H1 (cell line): ENCODE results near the gene BRIX1. TPM values are rescaled to one million over a fixed set of nuclear protein-coding genes. Genes with fewer than 3 reads are reported as not detected.
"Not testable (repeated sequence)": the region's sequence is repeated elsewhere in the genome, so short reads cannot be mapped to it uniquely, and the experiment has no call there.

Experiments used
- CTCF ChIA-PET: fragments of 300-600 bp; sonication (Branson Sonifier 250); formaldehyde crosslinking; loops from one replicate; lab custom pipeline; 2021; ENCODE audit not compliant: partially characterized antibody; lab: Charles Lee
- POLR2A ChIA-PET: fragments of 300-600 bp; sonication (Branson Sonifier 250); formaldehyde crosslinking; loops from one replicate; lab custom pipeline; 2021; ENCODE audit warnings: inconsistent platforms; ENCODE audit not compliant: partially characterized antibody; lab: Charles Lee
- DNase-seq, 2 experiments: peaks; one replicate each; pipeline versions ENCODE4 v3.0.0 to v3.0.0-alpha.2; 2010 to 2022; ENCODE audit warnings: low spot score in 2 of 2, low read depth in 1 of 2, mixed read lengths in 1 of 2
- FAIRE-seq: peaks from 2 replicates; lab custom pipeline; 2011; peaks lifted over from hg19 to GRCh38; lab: Jason Lieb, UNC
- H2AFZ ChIP-seq: 2 replicates; pipeline ENCODE4 v1.8.1; 2012; ENCODE audit warnings: low read length, inconsistent platforms
- H2AK5ac ChIP-seq: 2 replicates; pipeline ENCODE4 v1.6.1; 2013; ENCODE audit warnings: low read depth, low read length
- H2BK120ac ChIP-seq: replicated peaks from 2 replicates; pipeline ENCODE3; 2013; ENCODE audit warnings: low read depth, low read length, inconsistent platforms
- H2BK12ac ChIP-seq: 2 replicates; pipeline ENCODE4 v1.6.1; 2013; ENCODE audit warnings: low read depth, low read length
- H2BK15ac ChIP-seq: 2 replicates; pipeline ENCODE4 v1.6.1; 2013; ENCODE audit warnings: low read length
- H2BK20ac ChIP-seq: 2 replicates; pipeline ENCODE4 v1.6.1; 2013; ENCODE audit warnings: low read length
- H2BK5ac ChIP-seq: 2 replicates; pipeline ENCODE4 v1.6.1; 2013; ENCODE audit warnings: low read depth, low read length
- H3K14ac ChIP-seq: 2 replicates; pipeline ENCODE4 v1.6.1; 2013; ENCODE audit warnings: inconsistent platforms; ENCODE audit not compliant: insufficient read length
- H3K18ac ChIP-seq: 2 replicates; pipeline ENCODE4 v1.6.1; 2013; ENCODE audit warnings: low read length; ENCODE audit errors: extremely low read depth
- H3K23ac ChIP-seq: 2 replicates; pipeline ENCODE4 v1.6.1; 2013; ENCODE audit warnings: inconsistent platforms; ENCODE audit not compliant: insufficient read length
- H3K23me2 ChIP-seq: 2 replicates; pipeline ENCODE4 v1.6.1; 2013; ENCODE audit warnings: low read depth, low read length
- H3K27ac ChIP-seq: 2 replicates; pipeline ENCODE4 v1.6.1; 2011; ENCODE audit warnings: low read depth, low read length, inconsistent platforms
- H3K27me3 ChIP-seq, 4 experiments: replicated peaks in 1 of 4; 1 replicate in 1 of 4; 2 replicates in 3 of 4; pipeline versions ENCODE4 v1.6.1 to v1.8.1; 2011 to 2013; ENCODE audit warnings: low read length in 3 of 4, mild to moderate bottlenecking in 3 of 4, inconsistent platforms in 2 of 4, mixed read lengths in 2 of 4, moderate library complexity in 1 of 4; ENCODE audit not compliant: control insufficient read depth in 3 of 4, insufficient read depth in 3 of 4; ENCODE audit errors: extremely low read depth in 1 of 4
- H3K36me3 ChIP-seq, 4 experiments: 2 replicates each; pipeline versions ENCODE4 v1.6.1 to v1.8.1; 2011 to 2013; ENCODE audit warnings: mild to moderate bottlenecking in 4 of 4, low read length in 3 of 4, moderate library complexity in 2 of 4, control low read depth in 1 of 4, inconsistent platforms in 1 of 4; ENCODE audit not compliant: insufficient read depth in 4 of 4, control insufficient read depth in 2 of 4
- H3K4ac ChIP-seq: replicated peaks from 2 replicates; pipeline ENCODE3; 2013; ENCODE audit warnings: low read length, low read depth, mixed read lengths, inconsistent platforms; ENCODE audit not compliant: insufficient read length
- H3K4me1 ChIP-seq, 4 experiments: replicated peaks in 1 of 4; 1 replicate in 1 of 4; 2 replicates in 3 of 4; pipeline versions ENCODE4 v1.6.1 to v1.8.1; 2011 to 2013; ENCODE audit warnings: low read length in 3 of 4, inconsistent platforms in 2 of 4, mixed read lengths in 1 of 4; ENCODE audit not compliant: insufficient read depth in 4 of 4, control insufficient read depth in 3 of 4
- H3K4me2 ChIP-seq, 2 experiments: 2 replicates each; pipeline versions ENCODE4 v1.6.1 to v1.8.1; 2011 to 2013; ENCODE audit warnings: low read depth in 2 of 2, low read length in 2 of 2, control low read depth in 1 of 2, inconsistent platforms in 1 of 2, mild to moderate bottlenecking in 1 of 2; ENCODE audit not compliant: insufficient read depth in 1 of 2
- H3K4me3 ChIP-seq, 4 experiments: fragments of 200-600, 300-600 bp in 1 of 4; sonication (generic), shearing (Covaris generic), sonication (Bioruptor Twin) in 1 of 4; 2 replicates each; pipeline versions ENCODE4 v1.5.1 to v1.8.1; 2011 to 2016; ENCODE audit warnings: low read length in 4 of 4, low read depth in 3 of 4, control low read depth in 2 of 4, inconsistent platforms in 2 of 4, mild to moderate bottlenecking in 2 of 4, mixed read lengths in 1 of 4, moderate library complexity in 1 of 4; ENCODE audit not compliant: insufficient read depth in 2 of 4; ENCODE audit errors: extremely low read depth in 1 of 4
- H3K56ac ChIP-seq: replicated peaks from 2 replicates; pipeline ENCODE3; 2013; ENCODE audit warnings: low read depth, mild to moderate bottlenecking, mixed read lengths, low read length, inconsistent platforms; ENCODE audit not compliant: insufficient read length
- H3K79me1 ChIP-seq: 2 replicates; pipeline ENCODE4 v1.6.1; 2013; ENCODE audit warnings: low read depth, low read length, control low read depth
- H3K79me2 ChIP-seq, 2 experiments: 2 replicates each; pipeline versions ENCODE4 v1.6.1 to v1.8.1; 2012 to 2013; ENCODE audit warnings: low read length in 2 of 2, mild to moderate bottlenecking in 2 of 2, inconsistent platforms in 1 of 2; ENCODE audit not compliant: insufficient read depth in 2 of 2, control insufficient read depth in 1 of 2
- H3K9ac ChIP-seq, 4 experiments: replicated peaks in 1 of 4; 1 replicate in 1 of 4; 2 replicates in 3 of 4; pipeline versions ENCODE4 v1.6.1 to v1.8.1; 2011 to 2013; ENCODE audit warnings: low read depth in 3 of 4, low read length in 3 of 4, control low read depth in 2 of 4, mild to moderate bottlenecking in 2 of 4, moderate library complexity in 2 of 4, inconsistent platforms in 1 of 4; ENCODE audit errors: extremely low read depth in 1 of 4
- H3K9me3 ChIP-seq, 2 experiments: 2 replicates each; pipeline versions ENCODE4 v1.6.1 to v1.8.1; 2012 to 2013; ENCODE audit warnings: mild to moderate bottlenecking in 2 of 2, moderate library complexity in 2 of 2, control low read depth in 1 of 2, inconsistent platforms in 1 of 2, low read depth in 1 of 2, low read length in 1 of 2, mixed read lengths in 1 of 2; ENCODE audit not compliant: insufficient read depth in 2 of 2
- H4K20me1 ChIP-seq, 2 experiments: replicated peaks in 1 of 2; 2 replicates each; pipeline versions ENCODE3 to v1.8.1; 2011 to 2013; ENCODE audit warnings: inconsistent platforms in 2 of 2, low read length in 2 of 2, mild to moderate bottlenecking in 1 of 2; ENCODE audit not compliant: insufficient read depth in 2 of 2, control insufficient read depth in 1 of 2
- H4K5ac ChIP-seq: 2 replicates; pipeline ENCODE4 v1.6.1; 2013; ENCODE audit warnings: low read length, low read depth, mixed read lengths, inconsistent platforms; ENCODE audit not compliant: insufficient read length
- H4K8ac ChIP-seq: 2 replicates; pipeline ENCODE4 v1.8.0; 2013; ENCODE audit warnings: mild to moderate bottlenecking, moderate library complexity, low read length, inconsistent platforms; ENCODE audit not compliant: insufficient read depth; ENCODE audit errors: extremely low read depth
- H4K91ac ChIP-seq: replicated peaks from 2 replicates; pipeline ENCODE3; 2013; ENCODE audit warnings: low read length, mixed read lengths, inconsistent platforms; ENCODE audit not compliant: insufficient read length
- WGBS, 2 experiments: shearing (Covaris generic) in 1 of 2; methylation state at CpG; one replicate each; pipeline versions ENCODE4 v1.1.6 to v1.1.7; 2013 to 2015; ENCODE audit warnings: low lambda C conversion rate in 2 of 2, mixed read lengths in 2 of 2, inconsistent platforms in 1 of 2, low coverage in 1 of 2, missing lambda C conversion rate in 1 of 2; ENCODE audit not compliant: insufficient replicate concordance in 2 of 2, insufficient coverage in 1 of 2, insufficient read length in 1 of 2; ENCODE audit errors: extremely low coverage in 1 of 2, missing lambda C conversion rate in 1 of 2; 5-methylcytosine and 5-hydroxymethylcytosine counted together
- polyA plus RNA-seq, 7 experiments: library from polyadenylated mRNA; depleted of rRNA in 3 of 7; stranded (reverse) in 5 of 7; unstranded in 2 of 7; fragments of >200 nt in 5 of 7; fragments of 200-250 nt in 2 of 7; gene quantifications; 1 replicate in 5 of 7; 2 replicates in 1 of 7; 4 replicates in 1 of 7; pipeline versions ENCODE4 v1.2.1 to v1.2.3, GENCODE V29; 2011 to 2013; ENCODE audit warnings: missing spikeins in 2 of 7, mixed read lengths in 2 of 7
- total RNA-seq: library from RNA; stranded (reverse); fragmentation: NEBNext Ultra II Directional; extraction: Animal tissue kit (Norgen Biotek cat#: 25700); gene quantifications from 2 replicates; pipeline ENCODE4 v1.2.1, GENCODE V29; 2021

The BRIX1 gene
- total and polyA plus RNA-seq, 2 of the 8 experiments (the other 6 are each of a cell fraction or from before 2014, with no cell fraction given): 26.9 to 71.7 TPM

GRCh38 chr5:34971655-34972054 is 56.1 kb downstream of the BRIX1 start:
- H4K8ac ChIP-seq, H3K18ac ChIP-seq, H2AFZ ChIP-seq, H4K20me1 ChIP-seq, FAIRE-seq, H3K79me2 ChIP-seq, H2BK15ac ChIP-seq, H2AK5ac ChIP-seq, H3K4me3 ChIP-seq, H4K91ac ChIP-seq, H4K5ac ChIP-seq, H3K9ac ChIP-seq, H2BK12ac ChIP-seq, H3K4me1 ChIP-seq, H2BK120ac ChIP-seq, H3K23me2 ChIP-seq, H3K14ac ChIP-seq, H3K4me2 ChIP-seq, H3K4ac ChIP-seq, H3K23ac ChIP-seq, H2BK20ac ChIP-seq, H3K79me1 ChIP-seq, H2BK5ac ChIP-seq, H3K27me3 ChIP-seq, POLR2A ChIA-PET, H3K36me3 ChIP-seq, DNase-seq, H3K9me3 ChIP-seq, H3K56ac ChIP-seq, H3K27ac ChIP-seq, CTCF ChIA-PET: not testable (repeated sequence)
- WGBS, 2 experiments: 88% methylated on average over 1 of the region's 4 CpGs; no CpG with 5 or more reads in 1 of the 2 experiments

Other genes with a start within 250 kb of the BRIX1 start
- 1.2 and 2.4 TPM in 2 replicates for gene TTC23L, start 76.5 kb upstream of the BRIX1 start, total RNA-seq
- gene TTC23L, start 76.5 kb upstream of the BRIX1 start, polyA plus RNA-seq (2011; rRNA removed): 0.39 and 1.1 TPM in 2 replicates
- gene RAD1, start 207 bp upstream of the BRIX1 start, total RNA-seq: 37.3 and 40.5 TPM in 2 replicates
- gene RAD1, start 207 bp upstream of the BRIX1 start, polyA plus RNA-seq (2011; rRNA removed): 12.0 and 15.1 TPM in 2 replicates
- 47.5 and 51.2 TPM in 2 replicates for gene DNAJC21, start 13.8 kb downstream of the BRIX1 start, total RNA-seq
- gene DNAJC21, start 13.8 kb downstream of the BRIX1 start, polyA plus RNA-seq (2011; rRNA removed): 3.2 and 5.1 TPM in 2 replicates
- not detected in 2 replicates for gene AGXT2, start 132.2 kb downstream of the BRIX1 start, total RNA-seq
- not detected in 2 replicates for gene AGXT2, start 132.2 kb downstream of the BRIX1 start, polyA plus RNA-seq (2011; rRNA removed)